ENCODE data around the gene LAMB1. TPM values are rescaled to one million over a fixed set of nuclear protein-coding genes. Genes with fewer than 3 reads are reported as not detected.

LAMB1 gene
- total RNA-seq, 2 experiments from 2014 or later, result 0.17 TPM; not detected in 1

- CTCF ChIA-PET (ENCODE audit: unreplicated experiment), result no interaction called here
- Histone ChIP-seq H3K27ac (ENCODE audit: low read depth, low read length, poor library complexity, severe bottlenecking) (no peak overlapping the region), H2AFZ (ENCODE audit: low read length) (no peak overlapping the region), H3K9me3 (ENCODE audit: low read length) (no peaks in the 10 kb centered on the region), H3K36me3 (ENCODE audit: insufficient read depth, low read length) (no peaks in the 10 kb centered on the region), H3K4me1 (ENCODE audit: insufficient read depth, low read length, poor library complexity, severe bottlenecking) (no peaks in the 10 kb centered on the region), H3K4me3 (ENCODE audit: low read depth, low read length, poor library complexity, severe bottlenecking) (no peak overlapping the region), H3K9me2 (ENCODE audit: insufficient read depth, low read length) (no peaks in the 10 kb centered on the region), H3K4me2 (ENCODE audit: low read length) (no peak overlapping the region), H4K20me1 (ENCODE audit: insufficient read depth, low read length) (no peaks in the 10 kb centered on the region), H3K79me2 (ENCODE audit: insufficient read depth, low read depth, low read length) (no peaks in the 10 kb centered on the region)
- BruUV-seq (replicated peaks), result no TSS peak
- TF ChIP-seq, protein P1, sequence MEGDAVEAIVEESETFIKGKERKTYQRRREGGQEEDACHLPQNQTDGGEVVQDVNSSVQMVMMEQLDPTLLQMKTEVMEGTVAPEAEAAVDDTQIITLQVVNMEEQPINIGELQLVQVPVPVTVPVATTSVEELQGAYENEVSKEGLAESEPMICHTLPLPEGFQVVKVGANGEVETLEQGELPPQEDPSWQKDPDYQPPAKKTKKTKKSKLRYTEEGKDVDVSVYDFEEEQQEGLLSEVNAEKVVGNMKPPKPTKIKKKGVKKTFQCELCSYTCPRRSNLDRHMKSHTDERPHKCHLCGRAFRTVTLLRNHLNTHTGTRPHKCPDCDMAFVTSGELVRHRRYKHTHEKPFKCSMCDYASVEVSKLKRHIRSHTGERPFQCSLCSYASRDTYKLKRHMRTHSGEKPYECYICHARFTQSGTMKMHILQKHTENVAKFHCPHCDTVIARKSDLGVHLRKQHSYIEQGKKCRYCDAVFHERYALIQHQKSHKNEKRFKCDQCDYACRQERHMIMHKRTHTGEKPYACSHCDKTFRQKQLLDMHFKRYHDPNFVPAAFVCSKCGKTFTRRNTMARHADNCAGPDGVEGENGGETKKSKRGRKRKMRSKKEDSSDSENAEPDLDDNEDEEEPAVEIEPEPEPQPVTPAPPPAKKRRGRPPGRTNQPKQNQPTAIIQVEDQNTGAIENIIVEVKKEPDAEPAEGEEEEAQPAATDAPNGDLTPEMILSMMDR (conservative IDR thresholded peaks at IDR 0.05; ENCODE audit: low read length), result no peak
- POLR2A ChIA-PET, result no interaction called here
- intact Hi-C loops (cut with micrococcal nuclease; ENCODE audit: unreplicated experiment), result no loop called here
- DNase-seq (ENCODE audit: low spot score), result no peak
Observed at GRCh38 chr7:108001764-108002725, 916 bp downstream of the LAMB1 start.

GRCh38 chr7:108000875-108001763 lies 1.8 kb downstream of the LAMB1 start:
- no peaks in the 10 kb centered on the region for H4K20me1 ChIP-seq (ENCODE audit: insufficient read depth, low read length)
- TF ChIP-seq, protein P1 (conservative IDR thresholded peaks at IDR 0.05; ENCODE audit: low read length), result no peak
- no peak for TF ChIP-seq EZH2phosphoT487 (IDR thresholded peaks at IDR 0.05; ENCODE audit: borderline replicate concordance, low read depth, low read length)
- H3K4me3 ChIP-seq (ENCODE audit: low read depth, low read length, poor library complexity, severe bottlenecking), result no peak overlapping the region
- ChIA-PET CTCF (ENCODE audit: unreplicated experiment) (no interaction called here), POLR2A (no interaction called here)
- H3K36me3 ChIP-seq (ENCODE audit: insufficient read depth, low read length), result no peaks in the 10 kb centered on the region
- no peak overlapping the region for H3K4me2 ChIP-seq (ENCODE audit: low read length)
- intact Hi-C loops (cut with micrococcal nuclease; ENCODE audit: unreplicated experiment), result no loop called here
- no peak overlapping the region for H2AFZ ChIP-seq (ENCODE audit: low read length)
- no peaks in the 10 kb centered on the region for H3K79me2 ChIP-seq (ENCODE audit: insufficient read depth, low read depth, low read length)
- no peaks in the 10 kb centered on the region for H3K4me1 ChIP-seq (ENCODE audit: insufficient read depth, low read length, poor library complexity, severe bottlenecking)
- H3K27ac ChIP-seq (ENCODE audit: low read depth, low read length, poor library complexity, severe bottlenecking), result no peak overlapping the region
- H3K9me2 ChIP-seq (ENCODE audit: insufficient read depth, low read length), result no peaks in the 10 kb centered on the region
- BruUV-seq (replicated peaks), result no TSS peak
- H3K9me3 ChIP-seq (ENCODE audit: low read length), result no peaks in the 10 kb centered on the region
- no peak for DNase-seq (ENCODE audit: low spot score)
